Effector CD8-positive, alpha-beta T cell (primary cell): ENCODE measurements around the gene SYT1.
"Not testable (repeated sequence)": the region's sequence is repeated elsewhere in the genome, so short reads cannot be mapped to it uniquely, and the experiment has no call there.

Experiments
- DNase-seq: peaks from one replicate; lab custom pipeline; 2025; lab: John Stamatoyannopoulos, UW

The SYT1 gene

GRCh38 chr12:79406993-79407392 is 542.4 kb downstream of the SYT1 start:
- no peak for DNase-seq

GRCh38 chr12:79407671-79408622 is 543.4 kb downstream of the SYT1 start:
- DNase-seq, result no peak

GRCh38 chr12:79408689-79409088 is 544.1 kb downstream of the SYT1 start:
- no peak for DNase-seq

- no peak for DNase-seq
Measured at GRCh38 chr12:79409562-79409961, 545.0 kb downstream of the SYT1 start.

- no peak for DNase-seq
Measured at GRCh38 chr12:79411791-79412190, 547.2 kb downstream of the SYT1 start.

GRCh38 chr12:79413796-79414195 is 549.2 kb downstream of the SYT1 start:
- DNase-seq, result no peak

GRCh38 chr12:79414252-79414651 is 549.7 kb downstream of the SYT1 start:
- no peak for DNase-seq

GRCh38 chr12:79415321-79415720 is 550.7 kb downstream of the SYT1 start:
- DNase-seq, result no peak

- DNase-seq, result no peak
Measured at GRCh38 chr12:79415746-79416435, 551.3 kb downstream of the SYT1 start.

GRCh38 chr12:79420146-79420618 is 555.6 kb downstream of the SYT1 start:
- no peak for DNase-seq

- no peak for DNase-seq
Measured at GRCh38 chr12:79421236-79421740, 556.7 kb downstream of the SYT1 start.

GRCh38 chr12:79422060-79422812 is 557.7 kb downstream of the SYT1 start:
- DNase-seq, result no peak

- no peak for DNase-seq
Measured at GRCh38 chr12:79423560-79423959, 559.0 kb downstream of the SYT1 start.

- no peak for DNase-seq
Measured at GRCh38 chr12:79424109-79424721, 559.6 kb downstream of the SYT1 start.

- DNase-seq, result no peak
Measured at GRCh38 chr12:79426121-79426520, 561.5 kb downstream of the SYT1 start.

- DNase-seq, result not testable (repeated sequence)
Measured at GRCh38 chr12:79426744-79427143, 562.2 kb downstream of the SYT1 start.

GRCh38 chr12:79433465-79434072 is 569.0 kb downstream of the SYT1 start:
- DNase-seq, result no peak

GRCh38 chr12:79434561-79434960 is 570.0 kb downstream of the SYT1 start:
- no peak for DNase-seq

- DNase-seq, result no peak
Measured at GRCh38 chr12:79435742-79436141, 571.2 kb downstream of the SYT1 start.

- no peak for DNase-seq
Measured at GRCh38 chr12:79438480-79439174, 574.1 kb downstream of the SYT1 start.
